ENCODE measurements around the gene COX4I1.

The COX4I1 gene

DNA sequence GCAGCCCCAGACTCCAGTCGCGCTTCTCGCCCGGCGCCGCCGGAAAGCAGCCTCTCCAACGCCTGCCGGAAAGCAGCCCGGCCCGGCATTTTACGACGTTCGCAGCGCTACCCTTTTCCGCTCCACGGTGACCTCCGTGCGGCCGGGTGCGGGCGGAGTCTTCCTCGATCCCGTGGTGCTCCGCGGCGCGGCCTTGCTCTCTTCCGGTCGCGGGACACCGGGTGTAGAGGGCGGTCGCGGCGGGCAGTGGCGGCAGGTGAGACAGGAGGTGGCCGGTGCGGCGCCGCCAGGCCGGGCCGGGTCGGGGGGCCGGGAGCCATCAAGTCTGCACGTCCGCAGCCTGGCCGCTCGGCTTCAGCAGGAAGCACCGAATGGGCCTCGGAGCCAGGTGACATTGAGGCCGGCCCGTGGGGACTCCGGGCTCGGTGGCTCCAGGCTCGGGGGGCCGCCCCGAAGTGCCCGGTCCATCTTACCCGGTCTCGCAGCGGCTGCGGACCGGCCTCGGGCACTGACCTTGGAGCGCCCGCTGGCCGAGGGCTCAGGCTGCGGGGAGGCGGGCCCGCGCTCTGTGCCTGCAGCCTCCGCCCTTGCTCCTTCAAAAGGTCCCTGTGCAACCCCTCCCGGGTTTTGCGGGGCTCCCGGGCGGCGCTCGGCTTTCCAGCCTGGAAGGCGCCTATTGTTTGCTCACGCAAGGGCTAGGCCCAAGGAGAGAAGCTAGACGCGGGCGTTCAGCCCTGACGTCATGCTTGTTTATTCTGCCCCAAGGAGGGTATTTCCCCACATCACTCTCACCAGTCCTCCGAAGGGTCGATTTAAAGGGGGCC, at the start of gene COX4I1, which contains the start of gene EMC8:
COX4I1 (plus strand) TSS at position 199 of the 824 bp plus-strand sequence. CDS start 1,511 bp downstream, outside the sequence.
EMC8 (minus strand) TSS at position 48 of the 824 bp plus-strand sequence. CDS start 249 bp downstream, outside the sequence.
- peak; percentile 93 for DNase-seq (ENCODE audit: low spot score)

DNA sequence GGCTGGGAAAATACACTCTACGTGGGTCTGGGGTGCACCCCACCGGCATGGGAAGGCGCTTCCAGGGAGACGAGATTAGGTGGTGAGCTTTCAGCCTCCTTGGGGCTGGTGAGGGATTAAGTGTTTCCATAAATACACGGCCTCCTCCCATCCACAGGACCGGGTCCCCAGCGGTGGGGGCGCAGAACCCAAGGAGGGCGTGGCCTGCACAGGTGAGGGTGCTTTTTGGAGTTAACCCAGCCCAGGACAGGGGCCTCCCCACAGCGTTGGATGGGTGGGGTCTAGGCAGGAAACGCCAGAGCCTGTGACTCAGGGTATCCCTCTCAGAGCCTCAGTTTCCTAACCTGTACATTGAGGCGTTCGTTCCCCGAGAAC, 49.7 kb upstream of the COX4I1 start:
- DNase-seq (ENCODE audit: low spot score), result no peak

DNA sequence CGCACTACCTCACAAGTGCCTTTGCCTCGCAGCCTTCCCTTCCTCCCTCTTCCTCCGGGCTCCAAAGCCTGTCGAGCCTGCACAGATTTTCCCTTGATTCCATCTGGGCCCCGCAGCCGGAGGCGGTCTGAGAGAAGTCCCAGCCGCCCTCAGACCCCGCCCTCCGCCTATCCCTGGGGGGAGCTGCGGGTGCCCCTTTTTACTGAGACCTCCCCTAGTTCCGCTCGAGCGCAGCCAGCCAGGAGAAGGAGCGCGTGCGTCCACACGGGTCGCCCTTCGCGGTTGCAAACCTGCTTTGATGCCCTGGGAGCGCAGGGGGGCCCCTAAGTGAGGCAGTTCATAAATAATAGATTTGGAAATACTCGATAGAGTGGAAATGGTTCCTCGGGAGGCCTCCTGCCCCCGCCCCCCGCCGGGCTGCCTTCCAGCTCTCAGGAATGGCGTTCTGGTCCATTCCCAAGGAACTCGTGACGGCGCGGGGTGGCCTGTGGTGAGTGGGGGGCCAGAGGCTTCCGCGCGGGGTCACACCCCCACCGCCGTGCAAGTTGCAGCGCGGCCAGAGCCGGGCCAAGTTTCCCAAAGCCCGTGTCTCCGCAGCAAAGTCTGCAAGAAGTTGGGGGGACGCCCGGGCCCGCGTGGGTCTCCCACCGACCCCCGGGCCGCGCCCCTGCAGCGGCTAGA, 49.2 kb upstream of the COX4I1 start:
- DNase-seq (ENCODE audit: low spot score), result peak; percentile 80

DNA sequence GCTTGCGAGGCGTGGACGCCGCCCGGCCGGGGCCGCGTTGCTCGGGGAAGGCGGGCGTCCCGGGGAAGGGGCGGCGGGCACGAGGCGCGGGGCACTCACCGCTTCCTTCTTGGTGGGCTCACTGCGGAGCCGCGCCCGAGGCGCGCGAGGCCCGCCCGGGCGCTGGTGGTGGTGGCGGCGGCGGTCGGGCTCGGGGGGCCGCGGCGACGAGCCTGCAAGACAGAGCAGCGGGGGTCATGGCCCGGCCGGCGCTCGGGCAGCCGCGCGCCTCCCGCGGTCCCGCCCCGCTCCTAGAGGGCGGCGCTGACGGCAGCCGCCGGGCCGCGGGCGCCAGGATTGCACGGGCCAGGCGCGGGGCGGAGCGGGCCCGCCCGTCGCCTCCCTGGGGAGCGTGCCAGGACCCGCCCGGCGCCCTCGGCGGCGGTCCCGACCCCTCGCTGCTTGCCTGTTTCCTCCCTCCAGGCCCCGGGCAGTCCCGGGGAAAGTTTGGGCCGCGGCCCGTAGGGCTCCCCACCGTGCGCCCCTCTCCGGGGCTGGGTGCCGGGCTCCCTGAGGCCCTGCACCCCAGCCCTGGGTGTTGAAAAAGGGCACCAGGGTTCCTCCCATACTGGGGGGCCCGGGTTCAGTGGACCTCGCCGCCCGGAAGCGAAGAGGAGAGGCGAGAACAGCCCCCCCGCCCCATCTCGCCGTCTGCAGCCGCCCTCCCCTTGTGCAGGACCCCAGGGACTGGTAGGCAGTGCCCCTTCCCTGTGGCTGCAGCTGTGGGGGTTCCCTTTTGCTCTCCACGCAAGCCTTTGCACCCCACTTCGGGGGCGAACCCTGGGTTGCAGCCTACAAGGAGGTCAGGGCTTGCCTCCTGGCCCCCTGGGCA, 48.4 kb upstream of the COX4I1 start, which contains the start of gene C16orf74:
C16orf74 (minus strand) TSS at position 270 of the 871 bp plus-strand sequence. CDS start 15,879 bp downstream, outside the sequence.
- DNase-seq (ENCODE audit: low spot score), result peak; percentile 76

DNA sequence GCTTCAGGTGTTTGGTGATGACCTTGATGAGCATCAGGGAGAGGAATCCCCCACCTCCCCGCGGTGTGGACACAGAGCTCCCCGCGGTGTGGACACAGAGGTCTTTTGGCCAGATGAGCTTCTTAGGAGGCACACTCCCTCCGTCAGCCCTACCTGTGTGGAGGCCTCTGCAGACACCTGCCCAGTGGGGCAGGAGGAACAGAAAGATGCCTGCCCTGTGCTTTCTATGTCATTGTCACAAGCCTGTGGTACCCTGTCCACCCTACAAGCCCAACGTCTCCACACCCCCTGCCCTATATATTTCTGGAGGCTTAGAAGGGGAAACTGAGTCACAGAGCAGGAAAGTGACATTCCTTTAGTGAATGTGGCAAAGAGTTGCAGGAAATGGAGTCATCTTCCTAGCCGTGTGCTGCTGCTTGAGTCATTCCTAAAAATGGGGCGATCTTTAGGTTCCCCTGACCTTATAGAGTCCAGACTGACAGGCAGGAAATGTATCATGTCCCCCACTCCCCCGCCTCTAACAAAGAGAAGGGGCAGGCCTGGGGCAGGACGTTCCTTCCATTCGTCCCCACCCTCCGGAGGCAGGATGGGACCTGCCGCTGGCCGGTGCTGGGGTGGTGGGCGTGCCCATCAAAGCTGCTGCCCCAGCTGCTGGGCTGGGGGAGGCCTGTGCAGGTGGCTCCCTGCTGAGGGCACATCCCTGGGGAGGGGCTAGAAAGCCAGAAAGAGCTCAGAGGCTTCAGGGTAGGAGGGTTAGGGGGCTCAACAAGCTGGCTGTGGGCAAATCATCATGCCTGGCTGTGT, 47.6 kb upstream of the COX4I1 start:
- DNase-seq (ENCODE audit: low spot score), result peak; percentile 90

DNA sequence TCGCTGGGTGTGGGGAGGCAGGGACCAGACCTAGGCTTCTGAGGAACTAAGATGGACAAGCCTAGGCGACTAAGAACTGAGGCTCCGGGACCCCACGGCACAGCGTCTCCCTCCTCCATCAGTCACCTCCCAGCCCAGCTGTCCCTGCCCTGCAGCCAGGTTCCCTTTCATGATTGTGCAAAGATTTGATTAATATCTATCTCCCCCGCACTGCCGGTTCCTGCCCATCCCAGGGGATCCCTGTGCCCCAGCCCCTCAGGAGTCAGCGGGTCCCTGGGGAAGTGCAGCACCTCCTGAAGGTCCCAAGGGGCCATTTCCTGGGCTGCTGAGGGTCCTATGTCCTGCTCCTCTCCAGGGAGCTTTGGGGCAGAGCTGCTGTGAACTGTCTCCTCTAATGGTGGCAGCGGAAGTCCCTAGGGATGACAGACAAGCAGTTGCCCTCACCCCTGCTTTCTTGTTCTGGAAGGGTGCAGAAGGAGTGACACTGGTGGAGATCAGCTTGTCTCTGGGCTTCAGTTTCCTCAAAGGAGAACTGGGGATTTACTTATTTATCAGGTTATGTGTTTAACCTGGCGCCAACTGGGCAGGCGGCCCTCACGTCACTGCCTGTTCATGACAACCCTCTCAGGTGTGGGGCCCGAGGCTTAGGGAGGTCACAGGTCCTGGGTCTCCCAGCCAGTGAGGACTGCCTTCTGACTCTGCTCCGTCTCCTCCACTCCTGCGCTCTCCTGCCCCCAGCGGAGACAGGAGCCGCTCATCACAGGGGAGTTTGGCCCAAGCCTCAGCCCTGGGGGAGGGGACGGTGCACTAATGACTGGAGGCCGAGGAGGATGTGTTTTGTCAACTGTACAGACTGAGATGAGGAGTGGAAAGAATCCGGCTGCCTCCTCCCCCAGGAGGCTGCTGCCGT, 46.7 kb upstream of the COX4I1 start:
- DNase-seq (ENCODE audit: low spot score), result peak; percentile 90

DNA sequence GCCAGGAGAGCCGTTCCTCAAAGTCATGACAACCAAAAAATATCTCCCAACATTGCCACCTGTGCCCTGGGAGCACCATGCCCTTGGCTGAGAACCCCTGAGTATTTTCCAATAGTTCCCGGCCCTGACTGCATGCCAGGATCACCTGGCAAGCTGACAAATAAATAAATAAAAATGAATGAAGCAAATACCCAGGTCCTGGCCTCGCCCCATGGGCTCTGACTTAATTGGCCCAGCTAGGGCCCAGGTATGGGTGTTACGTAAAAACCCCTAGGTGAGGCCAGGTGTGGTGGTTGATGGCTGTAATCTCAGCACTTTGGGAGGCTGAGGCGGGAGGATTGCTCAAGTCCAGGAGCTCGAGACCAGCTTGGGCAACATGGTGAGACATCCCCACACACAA, 45.9 kb upstream of the COX4I1 start:
- no peak for DNase-seq (ENCODE audit: low spot score)

DNA sequence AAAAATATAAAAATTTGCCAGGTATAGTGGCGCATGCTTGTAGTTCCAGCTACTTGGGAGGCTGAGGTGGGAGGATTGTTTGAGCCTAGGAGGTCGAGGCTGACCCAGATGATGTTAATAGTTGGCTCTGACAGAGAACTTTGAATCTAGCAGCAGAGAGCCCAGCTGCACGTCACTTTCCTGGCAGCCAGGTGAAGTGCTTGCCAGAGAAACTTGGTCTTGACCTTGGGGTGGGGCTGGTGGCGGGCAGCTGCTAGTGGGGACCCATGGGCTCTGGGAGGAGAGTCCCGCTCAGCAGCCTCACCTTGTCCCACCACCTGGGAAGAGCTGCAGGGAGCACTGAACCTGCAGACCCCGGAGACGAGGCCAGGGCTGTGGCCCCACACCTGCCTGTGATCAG, 45.5 kb upstream of the COX4I1 start:
- DNase-seq (ENCODE audit: low spot score), result peak; percentile 68

DNA sequence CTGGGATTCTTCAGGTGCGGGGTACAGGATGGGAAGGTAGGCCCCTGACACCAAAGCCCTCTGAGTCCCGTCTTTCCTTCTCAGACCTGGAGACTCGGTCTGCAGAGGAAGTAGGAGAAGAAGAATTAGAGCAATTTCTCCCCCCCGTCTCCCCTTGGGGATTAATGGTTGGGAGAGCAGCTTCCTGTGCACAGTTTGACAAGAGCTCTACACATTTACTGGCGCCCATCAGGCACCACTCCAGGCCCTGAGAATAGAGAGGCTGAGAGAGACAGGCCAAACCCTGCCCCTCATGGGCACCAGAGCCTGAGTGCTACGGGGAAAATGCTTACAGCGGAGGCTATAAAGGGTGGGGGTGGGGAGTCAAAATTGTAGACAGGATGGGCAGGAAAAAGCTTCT, 45.1 kb upstream of the COX4I1 start:
- DNase-seq (ENCODE audit: low spot score), result peak; percentile 91

DNA sequence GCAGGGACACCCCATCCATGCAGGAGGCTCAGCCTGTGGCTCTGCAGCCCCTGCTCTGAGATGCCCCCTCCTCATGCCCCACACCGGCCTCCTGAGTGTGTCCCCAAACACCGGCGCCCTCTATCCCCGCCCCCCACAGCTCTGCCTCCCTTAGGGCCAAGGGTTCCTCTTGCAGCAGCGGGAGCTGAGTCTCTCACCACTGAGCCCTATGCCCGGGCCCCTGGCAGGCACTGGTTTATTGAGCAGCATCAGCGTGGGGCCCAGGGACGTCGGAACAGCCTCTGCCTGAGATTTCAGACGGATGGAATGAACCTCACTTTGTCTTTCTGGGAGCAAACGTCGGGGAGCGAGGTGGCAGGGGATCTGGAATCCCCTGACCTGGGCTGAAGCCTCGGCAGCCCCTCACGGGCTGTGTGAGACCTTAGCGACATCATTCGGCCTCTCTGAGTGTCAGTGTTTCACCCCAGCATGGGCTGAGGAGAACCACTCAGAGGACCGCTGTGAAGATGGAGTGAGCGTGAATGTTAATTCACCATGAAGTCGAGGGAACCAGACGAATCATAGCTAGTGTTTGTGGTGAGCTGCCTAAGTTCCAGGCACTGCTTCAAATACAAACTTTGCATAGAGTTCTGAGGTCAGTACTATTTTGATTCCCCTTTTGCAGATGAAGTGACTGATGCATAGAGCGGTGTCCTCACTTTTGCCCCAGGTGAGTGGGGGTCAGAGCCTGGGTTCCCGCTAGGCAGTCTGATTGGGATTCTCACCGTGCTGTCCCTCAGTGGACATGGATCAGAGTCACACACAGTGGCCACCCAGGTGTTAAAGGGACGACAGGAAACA, 43.3 kb upstream of the COX4I1 start:
- DNase-seq (ENCODE audit: low spot score), result peak; percentile 96

DNA sequence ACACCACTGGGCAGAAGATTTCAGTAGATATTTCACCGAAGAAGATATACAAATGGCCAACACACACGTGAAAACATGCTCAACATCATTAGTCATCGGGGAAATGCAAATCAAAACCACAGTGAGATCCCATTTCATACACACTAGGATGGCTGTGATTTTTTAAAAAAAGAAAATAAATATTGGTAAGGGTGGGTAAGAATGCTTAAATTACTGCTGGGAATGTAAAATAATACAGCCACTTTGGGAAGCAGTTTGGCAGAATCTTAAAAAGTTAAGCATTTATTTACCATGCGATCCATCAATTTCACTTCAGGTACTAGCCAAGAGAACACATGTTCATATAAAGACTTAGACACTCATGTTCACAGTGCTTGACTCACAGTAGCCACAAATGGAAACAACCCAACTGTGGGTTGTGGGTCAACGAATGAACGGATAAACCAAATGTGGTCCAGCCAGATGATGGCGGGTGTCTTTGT, 42.1 kb upstream of the COX4I1 start:
- DNase-seq (ENCODE audit: low spot score), result peak; percentile 94

DNA sequence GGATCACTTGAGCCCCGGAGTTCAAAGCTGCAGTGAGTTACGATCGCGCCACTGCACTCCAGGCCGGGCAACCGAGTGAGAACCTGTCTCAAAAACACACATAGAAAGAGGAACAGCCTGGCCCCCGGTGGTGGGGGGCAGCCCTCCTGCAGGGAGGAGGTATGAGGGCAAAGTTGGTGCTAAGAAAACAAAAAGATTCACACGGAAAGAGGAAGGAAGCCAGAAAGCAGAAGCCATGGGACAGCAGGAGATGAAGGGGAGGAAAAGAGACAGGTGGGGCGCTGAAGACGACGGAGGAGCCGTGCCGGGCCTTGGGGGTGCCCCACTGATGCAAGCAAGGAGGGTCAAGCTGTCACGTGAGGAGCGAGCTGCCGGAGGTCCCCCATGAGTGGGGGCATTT, 40.4 kb upstream of the COX4I1 start:
- DNase-seq (ENCODE audit: low spot score), result peak; percentile 92

DNA sequence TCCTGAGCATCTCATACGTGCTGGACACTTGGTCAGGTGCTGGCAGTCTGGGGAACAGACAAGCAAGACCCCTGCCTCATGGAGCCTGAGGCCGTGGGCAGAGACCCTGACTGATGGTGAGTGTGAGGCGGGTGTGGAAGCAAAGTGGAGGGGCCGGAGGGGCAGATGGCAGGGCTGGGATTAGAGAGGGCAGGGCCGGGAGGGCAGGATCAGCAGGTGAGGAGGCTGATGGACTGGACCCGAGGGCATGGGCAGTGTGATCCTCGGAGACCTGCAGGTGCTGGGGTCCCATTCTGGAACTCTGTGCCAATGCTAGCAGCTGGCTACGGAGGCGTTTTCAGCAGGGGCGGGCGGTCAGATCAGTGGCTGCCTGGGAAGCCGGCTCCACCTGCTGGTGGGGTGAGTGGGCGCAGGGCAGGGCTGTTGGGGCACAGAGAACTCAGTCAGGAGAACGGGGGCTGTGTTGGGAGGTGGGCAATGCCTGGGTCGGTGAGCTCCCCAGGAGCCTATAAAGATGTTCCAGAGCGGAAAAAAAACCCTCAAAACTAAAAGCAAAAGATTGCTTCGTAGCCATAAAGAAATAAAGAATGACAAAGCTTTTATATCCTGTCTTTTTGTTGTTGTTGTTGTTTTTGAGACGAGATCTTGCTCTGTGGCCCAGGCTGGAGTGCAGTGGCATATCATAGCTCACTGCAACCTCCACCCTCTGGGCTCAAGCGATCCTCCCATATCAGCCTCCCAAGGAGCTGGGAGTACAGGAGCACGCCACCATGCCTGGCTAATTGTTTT, 39.7 kb upstream of the COX4I1 start:
- DNase-seq (ENCODE audit: low spot score), result peak; percentile 83

DNA sequence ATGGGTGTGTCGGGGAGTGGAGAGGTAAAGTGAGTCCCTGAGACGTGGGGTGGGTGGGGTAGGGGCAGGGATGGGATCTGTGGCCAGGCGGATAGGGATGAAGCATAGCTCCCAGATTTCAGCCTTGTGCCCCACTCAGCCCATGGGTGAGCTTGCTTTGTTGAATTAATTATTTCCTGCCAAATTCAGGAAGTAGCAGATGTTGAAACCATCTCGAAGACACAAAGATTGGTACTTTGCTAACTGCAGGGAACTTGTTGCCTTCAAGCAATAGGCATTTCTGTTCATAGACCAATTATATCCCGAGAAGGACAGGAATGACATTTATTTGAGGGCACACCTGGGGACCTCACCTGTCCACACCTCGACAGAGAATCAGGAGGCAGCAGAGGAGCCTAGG, 37.6 kb upstream of the COX4I1 start:
- DNase-seq (ENCODE audit: low spot score), result peak; percentile 47

DNA sequence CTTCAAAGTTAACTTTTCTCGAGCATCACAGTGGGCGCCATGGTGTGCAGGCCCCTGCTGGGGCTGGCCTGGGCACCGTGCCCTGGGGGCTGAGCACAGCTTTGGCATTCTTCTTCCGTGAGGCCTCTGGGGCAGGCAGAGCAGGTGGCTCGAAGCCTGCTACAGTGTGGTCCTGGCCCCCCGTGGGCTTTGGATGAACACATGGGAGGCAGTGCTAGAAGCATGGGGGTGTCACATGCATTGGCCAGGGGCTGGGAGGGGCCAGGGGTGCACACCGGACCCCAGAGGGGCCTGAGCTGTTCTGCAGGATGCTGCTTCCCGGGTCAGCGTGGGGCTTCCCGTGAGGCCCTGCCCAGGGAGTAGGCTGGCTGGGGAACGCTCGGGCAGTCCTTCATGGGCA, 36.5 kb upstream of the COX4I1 start:
- no peak for DNase-seq (ENCODE audit: low spot score)

DNA sequence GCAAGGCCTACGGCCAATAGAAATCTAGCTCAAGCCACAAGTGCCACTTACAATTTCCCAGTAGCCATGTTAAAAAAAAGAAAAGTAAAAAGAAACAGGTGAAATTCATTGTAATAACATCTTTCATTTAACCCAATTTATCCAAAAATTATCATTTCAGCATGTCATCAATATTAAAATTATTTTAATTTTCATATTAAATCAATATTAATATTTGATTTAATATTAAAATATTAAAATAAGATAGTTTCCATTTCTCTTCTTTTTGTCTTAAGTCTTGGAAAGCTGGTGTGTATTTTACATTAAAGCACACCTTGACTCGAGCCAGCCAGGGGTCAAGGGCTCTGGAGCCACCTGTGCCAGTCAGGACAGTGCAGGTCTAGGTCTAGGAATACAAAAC, 35.9 kb upstream of the COX4I1 start:
- no peak for DNase-seq (ENCODE audit: low spot score)

DNA sequence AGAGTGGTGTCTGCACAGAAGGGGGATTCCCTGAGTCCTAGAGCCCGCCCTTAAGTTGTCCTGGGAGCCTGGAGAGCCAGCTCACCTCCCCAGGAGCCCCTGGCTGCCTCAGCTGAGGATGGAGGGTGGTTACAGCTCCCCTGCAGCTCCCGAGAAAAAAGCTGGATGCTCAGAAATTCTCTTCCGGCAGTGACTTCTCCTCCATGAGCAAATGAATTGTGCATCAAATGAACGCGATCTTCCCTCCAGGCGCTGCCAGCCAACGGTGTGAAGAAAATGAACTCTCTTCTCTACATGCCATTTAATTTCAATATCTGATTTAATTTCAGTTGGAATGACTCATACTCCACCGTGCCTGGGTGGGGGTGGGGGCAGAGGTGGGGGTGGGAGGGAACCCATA, 34.3 kb upstream of the COX4I1 start:
- no peak for DNase-seq (ENCODE audit: low spot score)

DNA sequence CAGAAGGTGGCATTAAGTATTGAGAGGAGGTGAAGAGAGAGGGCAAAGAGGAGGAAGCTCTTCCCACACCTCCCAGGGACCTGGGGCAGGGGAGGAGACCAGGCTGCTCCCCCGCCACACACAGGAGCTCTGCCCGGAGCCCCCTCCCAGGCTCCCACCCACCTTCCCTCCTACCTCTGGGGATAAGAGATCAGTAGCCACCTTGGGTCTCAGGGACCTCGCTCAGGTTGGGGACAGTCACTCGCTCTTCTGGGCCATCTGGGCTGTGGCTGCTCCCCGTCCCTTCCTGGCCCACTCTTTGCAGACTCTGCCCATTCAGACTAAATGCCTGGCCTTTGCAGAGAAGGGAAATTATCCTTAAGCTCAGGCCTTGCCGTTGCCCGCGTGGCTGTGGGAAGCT, 33.7 kb upstream of the COX4I1 start:
- DNase-seq (ENCODE audit: low spot score), result no peak

Measured in NAMALWA (cell line).